Hepatocyte (in vitro differentiated cells): ENCODE results near the gene CFAP161.

ENCODE experiments used
- CTCF ChIP-seq: fragments of 200-600 bp; sonication (generic); IDR thresholded peaks from 2 replicates; pipeline ENCODE4 v1.5.1; 2016; ENCODE audit warnings: antibody characterized with exemption, mild to moderate bottlenecking; ENCODE audit not compliant: poor library complexity
- EZH2 ChIP-seq: fragments of 200-600 bp; sonication (generic); IDR thresholded peaks from 2 replicates; pipeline ENCODE4 v1.6.1; 2016; ENCODE audit warnings: antibody characterized with exemption, mild to moderate bottlenecking, borderline replicate concordance
- EZH2phosphoT487 ChIP-seq: fragments of 200-600 bp; sonication (generic); IDR thresholded peaks from one replicate; pipeline ENCODE4 v1.6.1; 2018; ENCODE audit warnings: antibody characterized with exemption, mild to moderate bottlenecking, low read depth, moderate library complexity; ENCODE audit not compliant: unreplicated experiment, severe bottlenecking

DNA sequence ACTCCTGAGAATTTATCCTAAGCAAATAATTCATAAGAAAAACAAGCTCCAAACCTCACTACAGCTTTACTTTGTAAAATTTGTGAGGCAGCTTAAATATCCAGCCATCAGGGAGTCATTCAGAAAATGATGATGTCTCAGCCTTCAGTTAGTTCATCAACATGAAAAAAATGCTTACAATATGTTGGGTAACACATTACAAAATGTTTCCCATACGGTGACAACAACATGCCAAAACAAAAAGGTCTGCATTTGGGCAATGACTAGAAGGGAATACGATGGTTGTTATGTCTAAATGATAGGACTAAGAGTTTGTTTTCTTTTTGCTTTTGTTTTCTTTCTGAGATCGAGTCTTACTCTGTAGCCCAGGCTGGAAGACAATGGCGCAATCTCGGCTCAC is 47.0 kb upstream of the CFAP161 start:
- TF ChIP-seq CTCF: no peak
- TF ChIP-seq EZH2: no peak
- TF ChIP-seq EZH2phosphoT487: no peak
